Activated CD8-positive, alpha-beta memory T cell treated with anti-CD3 and anti-CD28 coated beads for 1 hour (primary cell): Measurements from ENCODE around the gene UBE4A.

Experiments
- DNase-seq, 2 donors: peaks; one replicate each; pipeline ENCODE4 v3.0.0-alpha.2; 2020; ENCODE audit warnings: low read depth in 1 of 2; ENCODE audit errors: extremely low read depth in 1 of 2

Gene UBE4A

DNA sequence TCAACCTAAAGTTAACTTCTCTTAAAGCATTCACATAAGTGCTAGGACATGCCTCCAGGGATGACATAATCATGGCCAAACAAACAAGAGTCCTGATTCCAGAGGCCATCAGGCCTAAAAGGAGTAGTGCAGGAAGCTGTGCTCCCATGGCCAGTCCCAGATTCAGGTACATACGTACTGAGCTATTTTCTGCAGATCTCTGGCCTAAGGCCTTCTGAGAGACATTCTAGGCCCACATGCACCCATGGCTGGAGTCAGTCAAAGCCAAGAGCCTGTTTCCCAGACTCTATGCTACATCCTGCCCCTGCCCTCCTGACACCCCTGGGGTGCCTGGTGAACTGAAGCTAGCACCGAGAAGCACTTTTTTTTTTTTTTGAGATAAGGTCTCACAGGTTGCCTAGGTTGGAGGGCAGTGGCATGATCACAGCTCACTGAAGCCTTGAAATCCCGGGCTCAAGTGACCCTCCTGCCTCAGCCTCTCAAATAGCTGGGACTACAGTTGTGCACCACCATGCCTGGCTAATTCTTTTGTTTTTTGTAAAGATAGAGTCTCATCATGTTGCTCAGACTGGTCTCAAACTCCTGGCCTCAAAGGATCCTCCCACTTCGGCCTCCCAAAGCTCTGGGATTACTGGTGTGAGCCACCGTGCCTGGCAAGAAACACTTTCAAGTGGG is 17.4 kb upstream of the UBE4A start:
- DNase-seq = no peak

DNA sequence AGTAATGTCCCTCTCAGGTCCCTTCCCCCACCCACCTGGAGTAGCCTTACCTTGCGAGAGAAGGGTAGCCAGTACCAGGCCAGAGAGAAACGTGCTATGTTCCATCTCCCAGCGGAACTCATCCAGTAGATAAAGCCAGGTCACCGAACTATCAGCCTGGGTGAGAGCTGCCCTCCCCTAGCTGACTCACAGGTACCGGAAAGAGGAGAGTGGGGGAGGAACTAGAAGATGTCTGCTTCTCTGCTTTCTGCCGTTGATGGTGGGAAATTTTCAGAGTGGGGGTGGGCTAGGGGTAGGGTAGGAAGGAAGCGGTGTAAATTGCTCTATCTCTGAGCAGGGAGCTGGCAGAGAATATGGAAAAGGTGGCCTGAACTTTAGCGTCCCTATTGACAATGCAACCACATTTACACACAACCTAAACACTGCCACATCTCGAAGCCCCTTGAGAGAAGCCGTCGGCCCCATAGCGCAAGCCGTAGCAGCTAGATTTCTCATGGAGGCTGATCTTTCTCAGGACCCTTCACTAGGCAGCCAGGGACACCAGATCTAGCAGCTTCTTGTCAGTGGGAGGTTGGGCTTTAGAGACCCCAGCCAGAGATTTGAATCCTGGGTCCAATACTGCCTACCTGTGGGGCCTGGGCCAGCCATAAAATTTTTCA is 16.8 kb upstream of the UBE4A start, which contains the start of gene CD3D:
Gene CD3D, minus strand, starts transcription at position 203 of the 659 bp plus-strand sequence. Its CDS starts 98 bp downstream, at position 105.
- DNase-seq = peak in 1 of 2 donors; percentile 56

DNA sequence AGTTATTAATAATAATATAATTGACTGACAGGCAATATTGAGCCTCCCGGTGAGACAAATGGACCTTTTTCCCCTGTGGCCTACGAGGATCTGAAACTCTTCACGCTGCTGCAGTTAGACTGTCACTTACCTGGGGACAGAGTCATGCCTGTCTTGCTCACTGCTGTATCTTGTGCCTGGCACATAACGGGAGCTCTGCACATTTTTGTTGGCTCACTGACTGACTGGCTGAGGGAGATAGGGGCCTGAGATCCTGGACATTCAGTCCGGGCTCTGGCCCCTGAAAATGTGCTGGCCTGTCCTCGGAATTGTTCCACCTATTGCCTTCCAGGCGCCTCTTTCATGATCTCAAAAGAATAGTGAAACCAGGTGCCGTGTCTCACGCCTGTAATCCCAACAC is 16.2 kb upstream of the UBE4A start:
- DNase-seq = no peak

DNA sequence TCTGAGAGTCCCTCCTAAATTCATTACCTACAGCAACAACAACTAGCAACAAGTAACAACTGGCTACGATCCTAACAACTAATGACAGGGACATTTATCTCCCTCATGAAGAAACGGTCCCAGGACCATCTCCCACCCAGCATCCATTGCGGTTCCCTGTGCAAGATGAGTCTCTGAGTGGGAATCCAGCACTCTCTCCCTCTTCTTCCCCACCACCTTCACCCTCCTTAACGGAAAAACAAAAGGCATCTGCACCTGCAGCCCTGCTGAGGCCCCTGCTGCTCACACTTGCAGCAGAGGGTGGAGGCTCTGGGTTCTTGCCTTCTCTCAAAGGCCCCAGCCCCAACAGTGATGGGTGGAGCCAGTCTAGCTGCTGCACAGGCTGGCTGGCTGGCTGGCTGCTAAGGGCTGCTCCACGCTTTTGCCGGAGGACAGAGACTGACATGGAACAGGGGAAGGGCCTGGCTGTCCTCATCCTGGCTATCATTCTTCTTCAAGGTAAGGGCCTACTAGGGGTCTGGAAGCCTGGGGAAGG is 15.4 kb upstream of the UBE4A start, which contains the start of gene CD3G:
Gene CD3G, plus strand, starts transcription at position 364 of the 535 bp plus-strand sequence. Its CDS starts 80 bp downstream, at position 444.
- DNase-seq = peak; percentile 52 to 57

DNA sequence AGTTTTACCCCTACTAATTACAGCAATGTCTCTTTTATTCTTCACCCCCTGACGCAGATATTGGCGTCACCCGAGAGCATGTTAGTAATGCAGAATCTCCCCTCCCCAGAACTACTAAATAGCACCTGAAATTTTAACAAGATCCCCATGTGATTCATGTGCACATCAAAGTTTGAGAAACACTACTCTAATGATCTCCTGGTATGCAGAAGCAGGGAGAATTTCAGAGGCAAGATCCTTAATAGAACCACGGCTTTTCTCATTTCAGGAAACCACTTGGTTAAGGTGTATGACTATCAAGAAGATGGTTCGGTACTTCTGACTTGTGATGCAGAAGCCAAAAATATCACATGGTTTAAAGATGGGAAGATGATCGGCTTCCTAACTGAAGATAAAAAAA is 9.9 kb upstream of the UBE4A start:
- DNase-seq = no peak

DNA sequence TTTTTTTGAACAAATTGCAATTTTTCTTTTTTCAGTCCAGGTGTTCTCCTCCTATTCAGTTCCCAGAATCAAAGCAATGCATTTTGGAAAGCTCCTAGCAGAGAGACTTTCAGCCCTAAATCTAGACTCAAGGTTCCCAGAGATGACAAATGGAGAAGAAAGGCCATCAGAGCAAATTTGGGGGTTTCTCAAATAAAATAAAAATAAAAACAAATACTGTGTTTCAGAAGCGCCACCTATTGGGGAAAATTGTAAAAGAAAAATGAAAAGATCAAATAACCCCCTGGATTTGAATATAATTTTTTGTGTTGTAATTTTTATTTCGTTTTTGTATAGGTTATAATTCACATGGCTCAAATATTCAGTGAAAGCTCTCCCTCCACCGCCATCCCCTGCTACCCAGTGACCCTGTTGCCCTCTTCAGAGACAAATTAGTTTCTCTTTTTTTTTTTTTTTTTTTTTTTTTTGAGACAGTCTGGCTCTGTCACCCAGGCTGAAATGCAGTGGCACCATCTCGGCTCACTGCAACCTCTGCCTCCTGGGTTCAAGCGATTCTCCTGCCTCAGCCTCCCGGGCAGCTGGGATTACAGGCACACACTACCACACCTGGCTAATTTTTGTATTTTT is 6.2 kb upstream of the UBE4A start:
- DNase-seq = no peak

DNA sequence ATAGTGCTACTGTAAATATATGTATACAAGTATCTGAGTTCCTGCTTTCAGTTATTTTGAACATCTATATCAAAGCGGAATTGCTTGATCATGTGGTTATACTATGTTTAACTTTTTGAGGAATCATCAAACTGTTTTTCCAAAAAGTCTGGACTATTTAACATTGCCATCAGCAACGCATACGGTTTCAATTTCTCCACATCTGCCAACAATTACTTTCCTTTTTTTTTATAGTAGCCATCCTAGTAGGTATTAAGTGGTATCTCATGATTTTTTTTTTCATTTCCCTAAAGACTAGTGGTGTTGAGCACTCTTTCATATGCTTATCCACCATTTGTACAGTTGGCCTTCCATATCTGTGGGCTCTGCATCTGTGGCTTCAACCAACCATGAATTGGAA is 1.3 kb upstream of the UBE4A start:
- no peak for DNase-seq

DNA sequence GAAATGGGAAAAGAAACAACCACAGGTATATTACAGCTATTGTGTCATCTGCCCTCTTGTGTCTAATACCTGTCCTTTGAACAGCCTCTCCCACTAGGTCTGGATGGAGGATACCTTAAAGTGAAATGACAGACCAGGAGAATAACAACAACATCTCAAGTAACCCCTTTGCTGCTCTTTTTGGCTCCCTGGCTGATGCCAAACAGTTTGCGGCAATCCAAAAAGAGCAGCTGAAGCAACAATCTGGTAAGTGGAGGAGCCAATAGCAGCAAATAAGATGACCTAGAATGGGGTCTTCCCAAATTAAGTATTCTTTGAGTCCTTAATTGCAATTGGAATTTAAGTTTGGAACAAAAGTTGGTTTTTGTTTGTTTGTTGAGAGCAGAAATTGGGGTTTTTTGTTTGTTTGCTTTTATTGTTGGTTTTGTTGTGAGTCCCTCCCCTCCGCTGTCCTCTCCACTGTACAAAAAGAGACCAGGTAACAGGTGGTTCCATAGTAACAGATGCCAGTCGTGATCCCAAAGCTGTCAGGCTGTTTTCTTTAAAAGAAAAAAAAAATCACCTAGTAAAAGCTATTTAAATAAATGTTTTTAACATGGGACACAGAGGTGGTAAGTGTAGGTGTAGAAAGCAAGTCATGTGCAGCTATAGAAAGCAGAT is 5.7 kb downstream of the UBE4A start:
- DNase-seq = no peak

DNA sequence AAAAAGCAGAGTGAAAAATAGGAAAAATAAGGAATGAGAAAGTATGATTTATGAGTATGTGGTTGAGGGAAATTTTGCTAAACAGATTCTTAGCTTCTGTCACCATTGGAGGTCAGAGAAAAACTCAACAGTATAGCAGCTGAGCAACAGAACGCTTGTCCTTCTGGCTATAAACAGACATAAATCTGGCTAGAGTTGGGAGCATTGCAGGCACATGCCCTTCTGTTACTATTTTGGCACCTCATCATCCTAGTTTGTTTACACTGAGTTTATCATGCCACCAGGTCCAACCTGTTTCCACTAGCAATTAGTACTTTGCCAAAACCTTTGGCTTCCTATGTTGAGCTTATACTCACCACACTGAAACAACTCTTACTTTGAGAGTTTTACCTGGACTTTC is 6.9 kb downstream of the UBE4A start:
- no peak for DNase-seq

DNA sequence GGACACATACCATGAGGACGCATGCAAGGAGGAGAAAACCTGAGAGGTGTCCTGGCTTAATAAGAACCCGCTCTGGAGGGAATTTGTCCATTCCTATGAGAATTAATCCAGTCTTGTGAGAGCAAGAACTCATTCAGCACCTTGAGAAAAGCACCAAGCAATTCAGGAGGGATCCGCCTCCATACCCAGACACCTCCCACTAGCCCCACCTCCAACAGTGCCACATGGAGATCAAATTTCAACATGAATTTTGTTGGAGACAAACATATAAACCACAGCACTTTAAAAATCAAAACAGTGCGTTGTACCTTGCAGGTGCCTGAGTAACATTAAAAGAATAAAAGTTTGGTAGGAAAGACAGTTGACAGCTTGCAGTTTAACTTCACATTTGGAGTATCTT is 11.4 kb downstream of the UBE4A start:
- no peak for DNase-seq

DNA sequence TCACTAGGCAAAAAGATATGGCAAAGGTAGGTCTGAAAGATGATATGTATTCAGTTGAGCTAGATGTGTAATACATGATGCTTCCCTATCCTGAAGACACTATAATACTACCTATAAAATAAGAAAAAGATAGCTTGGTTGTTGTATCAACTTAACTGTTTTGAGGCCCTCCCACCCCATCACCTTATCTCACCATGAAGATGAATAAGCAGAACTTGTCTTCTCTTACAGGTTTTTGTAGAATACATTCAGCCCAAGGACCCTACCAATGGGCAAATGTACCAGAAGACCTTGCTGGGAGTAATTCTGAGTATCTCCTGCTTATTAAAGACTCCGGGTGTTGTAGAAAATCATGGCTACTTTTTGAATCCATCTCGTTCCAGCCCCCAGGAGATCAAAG is 13.9 kb downstream of the UBE4A start:
- DNase-seq = no peak

DNA sequence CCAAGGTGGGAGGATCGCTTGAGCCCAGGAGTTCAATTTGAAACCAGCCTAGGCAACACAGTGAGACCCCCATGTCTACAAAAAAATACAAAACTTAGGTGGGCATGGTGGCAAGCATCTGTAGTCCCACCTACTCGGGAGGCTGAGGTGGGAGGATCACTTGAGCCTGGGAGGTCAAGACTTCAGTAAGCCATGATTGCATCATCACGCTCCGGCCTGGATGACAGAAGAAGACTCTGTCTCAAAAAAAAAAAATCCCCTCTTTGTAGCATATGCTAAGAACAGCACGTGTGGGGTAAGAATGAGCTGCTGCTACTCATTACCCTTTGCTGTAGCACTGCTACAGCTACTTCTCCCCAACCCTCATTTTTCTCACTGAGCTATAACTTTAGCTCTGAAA is 14.5 kb downstream of the UBE4A start:
- DNase-seq = no peak

DNA sequence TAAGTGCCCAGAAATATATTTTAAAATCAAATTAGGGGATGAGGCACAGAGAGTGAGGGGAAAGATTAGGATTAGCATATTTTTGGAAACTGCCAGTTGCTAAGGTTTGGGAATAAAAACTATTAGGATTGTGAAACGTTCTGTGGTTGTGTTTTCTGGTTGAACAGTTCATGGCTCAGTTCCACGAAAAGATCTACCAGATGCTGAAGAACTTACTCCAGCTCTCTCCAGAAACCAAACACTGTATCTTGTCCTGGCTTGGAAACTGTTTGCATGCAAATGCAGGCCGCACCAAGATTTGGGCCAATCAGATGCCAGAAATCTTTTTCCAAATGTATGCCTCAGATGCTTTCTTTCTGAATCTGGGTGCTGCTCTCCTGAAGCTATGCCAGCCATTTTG is 15.3 kb downstream of the UBE4A start:
- DNase-seq = no peak

DNA sequence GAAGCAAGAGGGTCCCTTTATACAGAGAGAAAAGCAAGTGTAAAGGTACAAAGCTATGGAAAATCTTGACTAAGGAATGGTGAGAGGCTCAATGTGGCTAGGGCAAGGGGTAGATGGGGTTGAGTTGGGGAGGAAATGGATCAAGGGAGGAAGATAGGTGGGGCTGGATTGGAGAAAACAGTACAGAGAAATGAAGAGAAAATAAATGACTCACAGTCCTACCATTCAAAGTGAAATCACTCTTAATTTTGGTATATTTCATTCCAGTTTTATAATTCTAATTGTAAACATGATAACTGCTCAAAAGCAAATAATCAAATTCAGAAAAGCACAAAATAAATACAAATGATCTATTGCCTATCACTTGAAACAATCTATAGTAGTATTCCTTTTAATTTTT is 16.6 kb downstream of the UBE4A start:
- no peak for DNase-seq

DNA sequence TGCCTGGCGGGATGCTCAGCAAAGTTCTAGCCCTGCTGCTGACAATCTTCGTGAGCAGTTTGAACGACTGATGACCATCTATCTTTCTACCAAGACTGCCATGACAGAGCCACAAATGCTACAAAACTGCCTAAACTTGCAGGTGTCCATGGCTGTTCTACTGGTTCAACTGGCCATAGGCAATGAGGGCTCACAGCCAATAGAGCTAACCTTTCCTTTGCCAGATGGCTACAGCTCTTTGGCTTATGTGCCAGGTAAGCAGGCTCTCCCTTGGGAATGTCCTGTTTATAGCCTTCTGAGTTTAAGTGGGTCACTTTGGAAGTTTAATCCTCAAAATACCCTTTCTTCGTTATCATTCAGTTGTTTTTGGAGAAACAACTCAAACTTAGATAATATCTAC is 20.1 kb downstream of the UBE4A start:
- no peak for DNase-seq

DNA sequence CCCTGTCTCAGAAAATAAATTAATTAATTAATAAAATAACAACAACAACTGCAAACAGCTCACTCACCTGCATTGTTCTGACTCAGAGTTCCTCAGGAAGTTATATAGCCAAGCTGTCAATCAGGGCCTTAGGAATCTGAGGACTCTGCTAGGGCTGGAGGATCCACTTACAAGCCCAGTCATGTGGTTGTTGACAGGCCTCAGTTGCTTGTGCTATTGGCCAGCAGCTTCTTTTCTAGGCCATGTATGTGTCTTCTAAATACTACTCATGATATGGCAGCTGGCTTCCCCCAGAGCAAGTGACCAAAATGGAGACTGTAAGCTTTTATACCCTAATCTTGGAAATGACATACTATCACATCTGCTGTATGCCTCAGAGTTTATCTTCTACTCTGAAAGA is 21.2 kb downstream of the UBE4A start:
- no peak for DNase-seq

DNA sequence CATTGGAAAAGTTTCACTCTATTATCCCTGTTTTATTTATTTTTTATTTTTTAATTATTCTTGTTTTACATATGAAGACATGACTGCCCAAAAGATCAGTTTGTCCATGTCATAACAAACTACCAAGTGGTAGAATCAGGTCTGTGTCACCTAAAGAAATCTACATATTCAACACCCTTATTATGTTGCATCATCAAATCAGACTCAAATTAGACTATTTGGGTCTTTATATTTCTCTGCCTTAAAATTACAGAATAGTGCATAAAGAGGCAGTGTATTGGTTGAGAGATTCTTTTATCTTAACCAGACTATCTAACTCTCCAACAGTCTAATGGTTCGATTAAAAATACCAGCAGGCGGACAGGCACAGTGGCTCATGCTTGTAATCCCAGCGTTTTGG is 23.6 kb downstream of the UBE4A start:
- DNase-seq = no peak

DNA sequence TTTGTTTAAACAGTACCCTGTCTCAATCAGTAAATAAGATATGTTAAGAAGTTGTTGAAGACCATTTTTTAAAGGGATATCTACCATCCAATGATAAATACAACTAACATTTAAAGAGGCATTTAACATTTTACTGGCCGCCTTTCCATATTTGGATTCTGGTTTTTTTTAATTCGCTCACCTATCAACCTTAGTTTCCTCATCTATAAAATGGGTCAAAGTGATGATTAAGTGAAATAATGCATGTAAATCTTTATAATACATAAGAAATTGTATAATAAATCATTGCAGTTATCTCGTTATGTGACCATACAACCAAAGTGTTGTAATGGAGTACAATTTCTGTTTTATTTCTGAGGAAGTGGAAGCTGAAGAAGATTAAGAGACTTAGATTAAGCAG is 24.3 kb downstream of the UBE4A start:
- no peak for DNase-seq

DNA sequence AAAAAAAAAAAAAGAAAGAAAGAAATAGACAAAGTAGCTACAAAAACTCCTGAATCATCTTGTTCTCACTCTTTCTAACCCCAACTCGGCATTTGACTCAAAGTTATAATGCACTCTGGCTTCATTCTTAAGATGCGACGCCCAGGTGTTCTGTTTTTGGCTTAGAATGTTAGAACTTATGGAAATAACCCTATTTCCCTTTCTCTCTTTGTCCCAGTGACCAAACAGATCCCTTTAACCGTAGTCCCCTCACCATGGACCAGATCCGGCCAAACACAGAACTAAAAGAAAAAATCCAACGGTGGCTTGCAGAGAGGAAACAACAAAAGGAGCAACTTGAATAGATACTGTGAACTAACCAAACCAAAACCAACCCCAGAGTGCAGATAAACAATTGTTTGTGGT is 36.7 kb downstream of the UBE4A start:
- DNase-seq = no peak

DNA sequence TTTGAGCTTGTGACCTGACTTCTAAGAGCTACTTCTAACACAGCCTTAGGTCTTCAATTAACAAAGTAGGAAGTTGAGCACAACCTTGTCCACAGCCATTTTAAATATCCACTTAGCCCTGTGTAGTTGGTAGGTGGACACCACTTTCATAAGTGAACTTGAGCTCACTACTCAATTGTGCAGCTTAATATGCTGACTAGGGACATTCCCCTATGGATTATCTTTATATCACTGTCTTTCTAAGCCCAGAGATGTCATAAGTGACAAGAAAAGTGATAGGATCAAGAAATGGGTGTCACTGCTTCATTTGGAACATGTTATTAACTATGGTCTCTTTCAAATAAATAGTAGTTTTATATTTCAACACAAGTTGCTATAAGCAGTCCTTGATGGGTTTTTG is 38.0 kb downstream of the UBE4A start:
- DNase-seq = no peak

DNA sequence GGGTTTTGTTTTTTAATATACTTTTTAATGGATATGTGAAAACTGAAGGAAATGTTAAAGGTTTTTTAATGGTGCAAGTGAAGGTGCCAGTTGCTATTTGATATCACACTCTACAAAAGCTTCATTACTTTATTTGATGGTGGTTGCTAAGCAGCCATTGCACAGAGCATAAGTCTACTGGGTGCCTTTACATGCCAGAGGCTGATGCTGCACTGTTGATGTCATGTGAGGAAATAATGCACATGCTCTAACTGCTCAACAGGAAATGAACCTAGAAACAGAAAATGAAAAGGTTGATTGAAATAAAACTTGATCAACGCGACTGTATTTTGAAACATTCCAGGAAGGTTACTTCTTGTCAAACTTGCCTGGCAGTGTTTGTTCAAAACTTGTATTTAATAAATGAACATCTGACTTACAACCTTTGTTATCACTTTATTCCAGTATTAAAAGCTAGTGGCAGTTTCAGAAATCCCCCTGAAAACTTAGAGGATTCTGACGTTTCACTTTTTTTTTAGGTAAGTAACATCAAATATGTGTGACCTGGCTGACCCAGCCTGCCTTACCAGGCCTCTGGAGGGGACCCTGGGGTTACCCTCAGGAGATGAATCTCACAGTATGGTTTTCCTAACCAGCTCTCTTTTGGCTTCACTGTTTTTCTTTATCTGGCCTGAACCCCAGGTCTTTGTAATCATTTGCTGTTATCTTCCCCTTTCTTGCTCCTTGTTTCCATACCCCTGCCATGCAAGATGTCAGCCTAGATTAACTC is 39.6 kb downstream of the UBE4A start:
- peak in 1 of 2 donors; percentile 17 for DNase-seq
